Measurements from ENCODE around the gene KIF15. TPM values are rescaled to one million over a fixed set of nuclear protein-coding genes. Genes with fewer than 3 reads are reported as not detected.
A peak's percentile ranks its signal among the peaks of the same experiment; 100 is the strongest.

The KIF15 gene, protein sequence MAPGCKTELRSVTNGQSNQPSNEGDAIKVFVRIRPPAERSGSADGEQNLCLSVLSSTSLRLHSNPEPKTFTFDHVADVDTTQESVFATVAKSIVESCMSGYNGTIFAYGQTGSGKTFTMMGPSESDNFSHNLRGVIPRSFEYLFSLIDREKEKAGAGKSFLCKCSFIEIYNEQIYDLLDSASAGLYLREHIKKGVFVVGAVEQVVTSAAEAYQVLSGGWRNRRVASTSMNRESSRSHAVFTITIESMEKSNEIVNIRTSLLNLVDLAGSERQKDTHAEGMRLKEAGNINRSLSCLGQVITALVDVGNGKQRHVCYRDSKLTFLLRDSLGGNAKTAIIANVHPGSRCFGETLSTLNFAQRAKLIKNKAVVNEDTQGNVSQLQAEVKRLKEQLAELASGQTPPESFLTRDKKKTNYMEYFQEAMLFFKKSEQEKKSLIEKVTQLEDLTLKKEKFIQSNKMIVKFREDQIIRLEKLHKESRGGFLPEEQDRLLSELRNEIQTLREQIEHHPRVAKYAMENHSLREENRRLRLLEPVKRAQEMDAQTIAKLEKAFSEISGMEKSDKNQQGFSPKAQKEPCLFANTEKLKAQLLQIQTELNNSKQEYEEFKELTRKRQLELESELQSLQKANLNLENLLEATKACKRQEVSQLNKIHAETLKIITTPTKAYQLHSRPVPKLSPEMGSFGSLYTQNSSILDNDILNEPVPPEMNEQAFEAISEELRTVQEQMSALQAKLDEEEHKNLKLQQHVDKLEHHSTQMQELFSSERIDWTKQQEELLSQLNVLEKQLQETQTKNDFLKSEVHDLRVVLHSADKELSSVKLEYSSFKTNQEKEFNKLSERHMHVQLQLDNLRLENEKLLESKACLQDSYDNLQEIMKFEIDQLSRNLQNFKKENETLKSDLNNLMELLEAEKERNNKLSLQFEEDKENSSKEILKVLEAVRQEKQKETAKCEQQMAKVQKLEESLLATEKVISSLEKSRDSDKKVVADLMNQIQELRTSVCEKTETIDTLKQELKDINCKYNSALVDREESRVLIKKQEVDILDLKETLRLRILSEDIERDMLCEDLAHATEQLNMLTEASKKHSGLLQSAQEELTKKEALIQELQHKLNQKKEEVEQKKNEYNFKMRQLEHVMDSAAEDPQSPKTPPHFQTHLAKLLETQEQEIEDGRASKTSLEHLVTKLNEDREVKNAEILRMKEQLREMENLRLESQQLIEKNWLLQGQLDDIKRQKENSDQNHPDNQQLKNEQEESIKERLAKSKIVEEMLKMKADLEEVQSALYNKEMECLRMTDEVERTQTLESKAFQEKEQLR (N-terminal part only)
- total RNA-seq: 10 to 100 TPM; 41.0 to 45.1 TPM

- CTCF ChIA-PET: interaction anchor here (0.8 to 1.7 kb wide), 3 partner anchors 44 to 229 kb away, joined by 3 to 9 read pairs (median 8); no protein-coding TSS in a partner anchor
- POLR2A ChIA-PET: interaction anchor here (0.6 to 2.2 kb wide), 7 partner anchors 32 to 423 kb away, joined by 3 to 11 read pairs (median 7); partner anchors contain the start of genes EXOSC7, TCAIM, ZDHHC3 and ZNF197
- intact Hi-C loops (cut with micrococcal nuclease): loop anchor here (1.0 to 5.0 kb wide), 5 partner anchors 33 to 249 kb away; partner anchors contain the start of genes TMEM42, ZNF197 and ZNF501
- peaks cover 25% of the 10 kb centered on the region for H3K9me3 Mint-ChIP-seq
- H3K4me3 Mint-ChIP-seq: peak within 1 kb of the TSS; percentile 92
- peaks cover 32% of the 10 kb centered on the region for H3K4me1 Mint-ChIP-seq (ENCODE audit: low read depth)
- no peaks in the 10 kb centered on the region for H3K27me3 Mint-ChIP-seq
- DNase-seq: peak; percentile 99
- H3K36me3 Mint-ChIP-seq: peaks cover 51% of the 10 kb centered on the region
- peak within 1 kb of the TSS; percentile 77 for H3K27ac Mint-ChIP-seq
Measured at GRCh38 chr3:44761424-44762169, at the start of gene KIF15, which contains the start of gene KIAA1143. Gene KIF15, plus strand, starts transcription at chr3:44761794. Its CDS starts 72 bp downstream, at chr3:44761866. Gene KIAA1143, minus strand, starts transcription at chr3:44761619. Its CDS starts 17 bp downstream, at chr3:44761602.

DNA sequence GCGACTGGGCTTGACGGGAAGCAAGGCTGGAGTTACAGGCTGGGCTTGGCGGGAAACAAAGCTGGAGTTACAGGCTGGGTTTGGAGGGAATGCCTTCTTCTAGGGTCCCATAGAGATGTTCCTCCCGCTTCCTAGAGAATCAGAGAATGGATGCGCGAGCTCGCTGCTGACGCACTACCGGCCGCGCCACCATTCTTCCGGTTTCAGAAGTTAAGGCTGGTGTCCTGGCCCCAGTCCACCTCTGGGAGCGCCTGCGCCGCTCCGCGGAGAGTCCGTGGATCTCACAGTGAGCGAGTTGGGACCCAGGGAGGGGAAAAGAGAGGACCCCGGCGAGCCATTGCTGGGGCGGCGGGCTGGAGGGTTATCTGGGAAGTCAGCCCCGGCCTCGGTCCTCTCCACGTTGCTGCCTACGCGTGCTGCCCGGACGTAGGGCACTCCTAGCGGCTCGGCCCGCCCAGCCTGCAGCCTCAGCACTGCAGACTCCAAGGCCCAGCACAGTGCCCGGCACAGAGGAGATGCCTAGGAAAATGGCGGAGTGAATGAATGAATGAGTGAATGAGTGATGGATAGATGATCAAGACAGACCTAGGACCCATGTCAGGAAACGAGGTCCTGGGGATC, 49.0 kb upstream of the KIF15 start, which contains the start of gene ZNF502:
Gene ZNF502 (plus strand): TSS at position 206 of the 621 bp plus-strand sequence. CDS start 7,602 bp downstream, outside the sequence.
- intact Hi-C loops (cut with micrococcal nuclease): loop anchor here (1.0 kb wide), 1 partner anchor 17 kb away; the partner anchor contains the start of gene ZNF501
- Mint-ChIP-seq H3K4me1 (ENCODE audit: low read depth) (peaks cover 3% of the 10 kb centered on the region), H3K4me3 (peak within 1 kb of the TSS; percentile 80), H3K9me3 (peaks cover 56% of the 10 kb centered on the region), H3K27me3 (peaks cover 12% of the 10 kb centered on the region), H3K36me3 (peaks cover 37% of the 10 kb centered on the region), H3K27ac (no peak within 1 kb of the TSS)
- ChIA-PET CTCF (interaction anchor here (0.8 to 1.0 kb wide), 2 partner anchors 17 to 389 kb away, joined by 3 to 5 read pairs; partner anchors contain the start of gene ZNF501), POLR2A (no interaction called here)
- peak; percentile 73 for DNase-seq

- Mint-ChIP-seq H3K9me3 (peaks cover 81% of the 10 kb centered on the region), H3K27me3 (no peaks in the 10 kb centered on the region), H3K36me3 (peaks cover 69% of the 10 kb centered on the region), H3K4me3 (no peak overlapping the region), H3K4me1 (ENCODE audit: low read depth) (no peaks in the 10 kb centered on the region), H3K27ac (no peak overlapping the region)
- ChIA-PET CTCF (no interaction called here), POLR2A (no interaction called here)
- DNase-seq: no peak
- intact Hi-C loops (cut with micrococcal nuclease): no loop called here
Measured at GRCh38 chr3:44721231-44722102, 40.1 kb upstream of the KIF15 start.

- intact Hi-C loops (cut with micrococcal nuclease): no loop called here
- Mint-ChIP-seq H3K27ac (no peak overlapping the region), H3K4me3 (no peak overlapping the region), H3K9me3 (peaks cover 80% of the 10 kb centered on the region), H3K4me1 (ENCODE audit: low read depth) (no peaks in the 10 kb centered on the region), H3K36me3 (peaks cover 65% of the 10 kb centered on the region), H3K27me3 (no peaks in the 10 kb centered on the region)
- DNase-seq: no peak
- ChIA-PET CTCF (no interaction called here), POLR2A (no interaction called here)
Measured at GRCh38 chr3:44722103-44722401, 39.5 kb upstream of the KIF15 start.

GRCh38 chr3:44729384-44729910, 32.1 kb upstream of the KIF15 start, which contains the start of gene ZNF501:
Gene ZNF501, plus strand, starts transcription at chr3:44729635. Its CDS starts 4,787 bp downstream, at chr3:44734422.
- peaks cover 72% of the 10 kb centered on the region for H3K36me3 Mint-ChIP-seq
- peak within 1 kb of the TSS; percentile 10 for H3K27ac Mint-ChIP-seq
- intact Hi-C loops (cut with micrococcal nuclease): loop anchor here (1.0 to 5.0 kb wide), 4 partner anchors 17 to 102 kb away; partner anchors contain the start of genes KIAA1143, KIF15, ZNF197 and ZNF502
- POLR2A ChIA-PET: interaction anchor here (0.9 to 2.6 kb wide), 2 partner anchors 33 to 133 kb away, joined by 3 to 11 read pairs; partner anchors contain the start of genes KIAA1143 and KIF15
- DNase-seq: peak; percentile 92
- peaks cover 79% of the 10 kb centered on the region for H3K9me3 Mint-ChIP-seq
- no peaks in the 10 kb centered on the region for H3K27me3 Mint-ChIP-seq
- CTCF ChIA-PET: interaction anchor here (1.3 kb wide), 1 partner anchor 16 kb away, joined by 5 read pairs; no protein-coding TSS in a partner anchor
- H3K4me3 Mint-ChIP-seq: peak within 1 kb of the TSS; percentile 91
- H3K4me1 Mint-ChIP-seq (ENCODE audit: low read depth): peaks cover 10% of the 10 kb centered on the region

DNA sequence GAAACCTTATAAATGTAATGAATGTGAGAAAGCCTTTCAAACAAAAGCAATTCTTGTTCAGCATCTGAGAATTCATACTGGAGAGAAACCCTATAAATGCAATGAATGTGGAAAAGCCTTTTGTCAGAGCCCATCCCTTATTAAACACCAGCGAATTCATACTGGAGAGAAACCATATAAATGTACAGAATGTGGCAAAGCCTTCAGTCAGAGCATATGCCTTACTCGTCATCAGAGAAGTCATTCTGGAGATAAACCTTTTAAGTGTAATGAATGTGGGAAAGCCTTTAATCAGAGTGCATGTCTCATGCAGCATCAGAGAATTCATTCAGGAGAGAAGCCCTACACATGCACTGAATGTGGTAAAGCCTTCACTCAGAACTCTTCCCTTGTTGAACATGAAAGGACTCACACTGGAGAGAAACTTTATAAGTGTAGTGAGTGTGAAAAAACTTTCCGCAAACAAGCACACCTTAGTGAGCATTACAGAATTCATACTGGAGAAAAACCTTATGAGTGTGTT, 26.9 kb upstream of the KIF15 start:
- ChIA-PET CTCF (no interaction called here), POLR2A (no interaction called here)
- Mint-ChIP-seq H3K36me3 (peaks cover 66% of the 10 kb centered on the region), H3K27me3 (no peaks in the 10 kb centered on the region), H3K9me3 (peaks cover 89% of the 10 kb centered on the region), H3K27ac (no peak overlapping the region), H3K4me3 (no peak overlapping the region), H3K4me1 (ENCODE audit: low read depth) (peaks cover 5% of the 10 kb centered on the region)
- intact Hi-C loops (cut with micrococcal nuclease): no loop called here
- DNase-seq: no peak

- ChIA-PET CTCF (interaction anchor here (0.8 kb wide), 1 partner anchor 43 kb away, joined by 3 read pairs; no protein-coding TSS in a partner anchor), POLR2A (interaction anchor here (0.6 to 2.2 kb wide), 6 partner anchors 31 to 251 kb away, joined by 3 to 11 read pairs (median 6); partner anchors contain the start of genes EXOSC7, ZDHHC3, ZNF197 and ZNF501)
- intact Hi-C loops (cut with micrococcal nuclease): loop anchor here (1.0 to 5.0 kb wide), 5 partner anchors 32 to 249 kb away; partner anchors contain the start of genes TMEM42, ZNF197 and ZNF501
- Mint-ChIP-seq H3K27me3 (no peaks in the 10 kb centered on the region), H3K9me3 (peaks cover 25% of the 10 kb centered on the region), H3K36me3 (peaks cover 51% of the 10 kb centered on the region), H3K4me1 (ENCODE audit: low read depth) (peaks cover 32% of the 10 kb centered on the region), H3K27ac (peak overlapping the region; percentile 77), H3K4me3 (peak overlapping the region; percentile 92)
- DNase-seq: peak; percentile 11
Measured at GRCh38 chr3:44761101-44761423, 532 bp upstream of the KIF15 start.

GRCh38 chr3:44762170-44762677, 630 bp downstream of the KIF15 start:
- DNase-seq: no peak
- CTCF ChIA-PET: interaction anchor here (1.7 kb wide), 2 partner anchors 152 to 229 kb away, joined by 8 to 9 read pairs; no protein-coding TSS in a partner anchor
- peak overlapping the region; percentile 92 for H3K4me3 Mint-ChIP-seq
- POLR2A ChIA-PET: interaction anchor here (1.5 to 2.2 kb wide), 5 partner anchors 32 to 424 kb away, joined by 6 to 11 read pairs (median 7); partner anchors contain the start of genes EXOSC7, TCAIM, ZDHHC3 and ZNF197
- peak overlapping the region; percentile 77 for H3K27ac Mint-ChIP-seq
- H3K9me3 Mint-ChIP-seq: peaks cover 23% of the 10 kb centered on the region
- H3K4me1 Mint-ChIP-seq (ENCODE audit: low read depth): peaks cover 28% of the 10 kb centered on the region
- intact Hi-C loops (cut with micrococcal nuclease): loop anchor here (5.0 kb wide), 2 partner anchors 150 to 250 kb away; no protein-coding TSS in a partner anchor
- no peaks in the 10 kb centered on the region for H3K27me3 Mint-ChIP-seq
- H3K36me3 Mint-ChIP-seq: peaks cover 52% of the 10 kb centered on the region

- intact Hi-C loops (cut with micrococcal nuclease): loop anchor here (5.0 kb wide), 2 partner anchors 150 to 250 kb away; no protein-coding TSS in a partner anchor
- ChIA-PET CTCF (interaction anchor here (1.7 kb wide), 2 partner anchors 151 to 230 kb away, joined by 8 to 9 read pairs; no protein-coding TSS in a partner anchor), POLR2A (interaction anchor here (1.6 to 2.2 kb wide), 4 partner anchors 33 to 424 kb away, joined by 6 to 11 read pairs (median 8); partner anchors contain the start of genes TCAIM, ZNF197 and ZNF501)
- peak overlapping the region; percentile 77 for H3K27ac Mint-ChIP-seq
- H3K27me3 Mint-ChIP-seq: no peaks in the 10 kb centered on the region
- peak overlapping the region; percentile 92 for H3K4me3 Mint-ChIP-seq
- peaks cover 49% of the 10 kb centered on the region for H3K36me3 Mint-ChIP-seq
- peaks cover 24% of the 10 kb centered on the region for H3K4me1 Mint-ChIP-seq (ENCODE audit: low read depth)
- DNase-seq: no peak
- peaks cover 18% of the 10 kb centered on the region for H3K9me3 Mint-ChIP-seq
Measured at GRCh38 chr3:44762690-44763089, 1.1 kb downstream of the KIF15 start.

Measured in activated CD4-positive, alpha-beta memory T cell treated with anti-CD3 and anti-CD28 coated beads for 36 hours (primary cell).